Neuronal stem cell (in vitro differentiated cells): Measurements from ENCODE around the gene CCDC74A.
A peak's percentile ranks its signal among the peaks of the same experiment; 100 is the strongest.
"Not testable (repeated sequence)": the region's sequence is repeated elsewhere in the genome, so short reads cannot be mapped to it uniquely, and the experiment has no call there.

ENCODE experiments used
- DNase-seq: peaks from one replicate; pipeline ENCODE4 v3.0.0-alpha.2; 2013; ENCODE audit warnings: low spot score
- H2AFZ ChIP-seq: one replicate; pipeline ENCODE4 v1.6.1; 2013; ENCODE audit warnings: mild to moderate bottlenecking, low read length, inconsistent platforms
- H2AK5ac ChIP-seq: 2 replicates; pipeline ENCODE4 v1.6.1; 2013; ENCODE audit warnings: low read depth, mild to moderate bottlenecking, inconsistent platforms, low read length, moderate library complexity, mixed read lengths
- H2BK120ac ChIP-seq: 2 replicates; pipeline ENCODE4 v1.6.1; 2013; ENCODE audit warnings: low read depth, mild to moderate bottlenecking, inconsistent platforms, low read length, moderate library complexity, mixed read lengths
- H2BK12ac ChIP-seq: one replicate; pipeline ENCODE4 v1.6.1; 2013; ENCODE audit warnings: low read length, inconsistent platforms
- H2BK15ac ChIP-seq: 2 replicates; pipeline ENCODE4 v1.6.1; 2013; ENCODE audit warnings: mild to moderate bottlenecking, low read length, inconsistent platforms, mixed read lengths
- H2BK5ac ChIP-seq: one replicate; pipeline ENCODE4 v1.6.1; 2013; ENCODE audit warnings: inconsistent platforms, mild to moderate bottlenecking, low read length, moderate library complexity
- H3K14ac ChIP-seq: one replicate; pipeline ENCODE4 v1.6.1; 2013; ENCODE audit warnings: low read length, inconsistent platforms
- H3K18ac ChIP-seq: 2 replicates; pipeline ENCODE4 v1.6.1; 2013; ENCODE audit warnings: low read length, inconsistent platforms
- H3K23ac ChIP-seq: 2 replicates; pipeline ENCODE4 v1.6.1; 2013; ENCODE audit warnings: low read depth, mild to moderate bottlenecking, mixed read lengths, low read length, inconsistent platforms; ENCODE audit not compliant: poor library complexity
- H3K27ac ChIP-seq: replicated peaks from 3 replicates; pipeline ENCODE4 v1.5.1; 2013; ENCODE audit warnings: low read length, inconsistent platforms
- H3K27me3 ChIP-seq, 3 experiments: 2 replicates each; pipeline ENCODE4 v1.6.1; 2013; ENCODE audit warnings: low read length in 3 of 3, mild to moderate bottlenecking in 2 of 3, inconsistent platforms in 1 of 3, low read depth in 1 of 3, mixed read lengths in 1 of 3, moderate library complexity in 1 of 3; ENCODE audit not compliant: control insufficient read depth in 3 of 3, insufficient read depth in 3 of 3
- H3K36me3 ChIP-seq, 2 donors: replicated peaks in 1 of 2; 2 replicates each; pipeline ENCODE4 v1.6.1; 2013; ENCODE audit warnings: low read length in 2 of 2; ENCODE audit not compliant: control insufficient read depth in 2 of 2, insufficient read depth in 2 of 2
- H3K4ac ChIP-seq: 2 replicates; pipeline ENCODE4 v1.6.1; 2013; ENCODE audit warnings: inconsistent platforms, mild to moderate bottlenecking, low read length, moderate library complexity
- H3K4me1 ChIP-seq, 2 donors: 1 replicate in 1 of 2; 2 replicates in 1 of 2; pipeline ENCODE4 v1.6.1; 2013; ENCODE audit warnings: low read length in 2 of 2, low read depth in 1 of 2; ENCODE audit not compliant: control insufficient read depth in 2 of 2, insufficient read depth in 1 of 2
- H3K4me2 ChIP-seq: one replicate; pipeline ENCODE4 v1.6.1; 2013; ENCODE audit warnings: mild to moderate bottlenecking, low read length, inconsistent platforms; ENCODE audit not compliant: insufficient read depth, poor library complexity, severe bottlenecking
- H3K4me3 ChIP-seq, 2 donors: 2 replicates each; pipeline ENCODE4 v1.5.1; 2013; ENCODE audit warnings: low read length in 2 of 2, mild to moderate bottlenecking in 2 of 2, inconsistent platforms in 1 of 2, moderate library complexity in 1 of 2
- H3K79me1 ChIP-seq: one replicate; pipeline ENCODE4 v1.6.1; 2013; ENCODE audit warnings: low read depth, mild to moderate bottlenecking, inconsistent platforms, low read length, moderate library complexity
- H3K9ac ChIP-seq: one replicate; pipeline ENCODE4 v1.6.1; 2013; ENCODE audit warnings: mild to moderate bottlenecking, low read depth, low read length, inconsistent platforms; ENCODE audit not compliant: poor library complexity
- H3K9me3 ChIP-seq, 2 donors: replicated peaks in 1 of 2; 2 replicates each; pipeline versions ENCODE3 to v1.6.1; 2013; ENCODE audit warnings: low read length in 2 of 2, mild to moderate bottlenecking in 2 of 2, inconsistent platforms in 1 of 2, low read depth in 1 of 2, mixed read lengths in 1 of 2, moderate library complexity in 1 of 2; ENCODE audit not compliant: control insufficient read depth in 2 of 2, insufficient read depth in 1 of 2
- H4K8ac ChIP-seq: one replicate; pipeline ENCODE4 v1.6.1; 2013; ENCODE audit warnings: low read depth, mild to moderate bottlenecking, inconsistent platforms, low read length, moderate library complexity
- H4K91ac ChIP-seq: one replicate; pipeline ENCODE4 v1.6.1; 2013; ENCODE audit warnings: low read length, low read depth, mild to moderate bottlenecking, inconsistent platforms; ENCODE audit not compliant: poor library complexity
- WGBS, 2 donors: extraction: QIAGEN DNeasy Blood & Tissue Kit; methylation state at CpG; one replicate each; pipeline ENCODE4 v1.1.7; 2013; ENCODE audit warnings: missing lambda C conversion rate in 2 of 2, mixed read lengths in 1 of 2; ENCODE audit not compliant: insufficient read length in 2 of 2, insufficient replicate concordance in 1 of 2; ENCODE audit errors: extremely low coverage in 2 of 2; 5-methylcytosine and 5-hydroxymethylcytosine counted together

Gene CCDC74A

DNA sequence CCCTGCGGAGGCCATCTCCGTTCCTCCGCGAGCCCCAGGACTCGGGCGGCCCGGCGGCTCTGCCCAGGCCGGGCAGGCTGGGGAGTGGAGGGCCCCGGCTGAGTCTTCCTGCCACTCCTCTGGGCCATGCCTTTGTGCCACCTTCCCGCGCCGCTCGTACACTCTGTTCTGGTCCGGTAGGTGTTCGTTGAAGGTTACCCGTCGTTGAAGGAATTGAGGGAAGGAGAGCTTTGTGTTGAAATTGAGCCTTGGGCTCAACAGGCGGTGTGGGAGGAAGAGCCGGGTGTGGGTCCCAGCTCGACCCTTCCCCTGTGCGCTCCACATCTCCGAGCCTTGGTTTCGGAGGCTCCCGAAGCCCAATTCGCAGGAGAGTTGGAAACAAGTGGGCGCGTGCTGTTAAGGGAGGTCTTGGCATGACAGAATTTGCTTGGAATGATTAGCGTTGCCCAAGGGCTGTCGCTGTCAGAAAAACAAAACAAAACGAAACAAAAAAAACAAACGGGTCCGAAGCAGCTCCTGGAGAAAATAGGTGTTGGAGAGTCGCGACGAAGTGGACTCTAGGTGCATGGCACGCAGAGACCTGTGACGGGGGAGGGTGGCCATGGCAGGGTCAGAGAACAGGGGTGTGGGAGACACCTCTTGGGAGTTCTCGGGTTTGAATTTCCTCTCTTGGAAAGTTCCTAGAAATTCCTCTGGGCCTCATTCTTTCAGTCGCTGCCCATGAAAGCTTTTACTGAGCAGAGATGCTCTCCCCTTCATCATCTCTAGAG, 34.3 kb upstream of the CCDC74A start:
- Histone ChIP-seq H3K4ac (no peak overlapping the region), H4K91ac (no peak overlapping the region), H3K14ac (no peak overlapping the region), H2AFZ (peak overlapping the region; percentile 100), H3K27me3 (no peaks in the 10 kb centered on the region), H3K27ac (peak overlapping the region; percentile 91), H3K9me3 (no peaks in the 10 kb centered on the region), H3K4me1 (peaks cover 12 to 14% of the 10 kb centered on the region in 2 donors), H2BK12ac (no peak overlapping the region), H3K23ac (peak overlapping the region; percentile 91), H2AK5ac (peak overlapping the region; percentile 79), H2BK5ac (peak overlapping the region; percentile 75), H3K9ac (peak overlapping the region; percentile 96), H2BK120ac (no peak overlapping the region), H3K4me2 (peak overlapping the region; percentile 75), H3K18ac (peak overlapping the region; percentile 94), H3K4me3 (peak overlapping the region; percentile 93 to 96), H3K79me1 (peaks cover 12% of the 10 kb centered on the region), H4K8ac (peak overlapping the region; percentile 92), H2BK15ac (no peak overlapping the region), H3K36me3 (peaks cover 5 to 29% of the 10 kb centered on the region in 2 donors)
- WGBS, 2 donors: no CpG with 5 or more reads among the region's 40 CpGs
- DNase-seq: no peak

DNA sequence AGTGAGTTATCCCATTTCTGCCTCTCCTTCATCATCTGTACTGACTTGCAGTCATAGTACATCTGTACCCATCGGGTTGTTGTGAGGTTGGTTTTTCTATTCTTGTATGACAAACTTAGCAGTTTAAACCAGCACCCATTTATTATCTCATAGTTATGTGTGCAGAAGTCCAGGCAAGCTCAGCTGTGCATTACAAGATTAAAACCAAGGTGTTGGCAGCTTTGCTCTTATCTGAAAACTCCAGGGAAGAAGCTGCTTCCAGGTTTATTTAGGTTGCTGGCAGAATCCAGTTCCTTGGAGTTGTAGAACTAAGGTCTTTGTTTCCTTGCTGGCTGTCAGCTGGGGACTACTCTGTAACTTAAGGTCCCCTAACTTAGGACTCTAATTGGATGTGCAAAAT, 32.2 kb upstream of the CCDC74A start:
- H2BK12ac ChIP-seq, H2AK5ac ChIP-seq, H3K9ac ChIP-seq, H3K27ac ChIP-seq, H4K91ac ChIP-seq, DNase-seq, H3K79me1 ChIP-seq, H3K9me3 ChIP-seq, H3K14ac ChIP-seq, H3K27me3 ChIP-seq, H3K18ac ChIP-seq, H4K8ac ChIP-seq, H3K4me2 ChIP-seq, H3K4ac ChIP-seq, H2BK15ac ChIP-seq, H3K23ac ChIP-seq, H3K4me3 ChIP-seq, H2AFZ ChIP-seq, H2BK5ac ChIP-seq, H2BK120ac ChIP-seq: not testable (repeated sequence)
- peaks cover 9 to 11% of the 10 kb centered on the region in 2 donors for H3K4me1 ChIP-seq
- H3K36me3 ChIP-seq: peaks cover 13 to 38% of the 10 kb centered on the region in 2 donors
- WGBS, 2 donors: no CpG with 5 or more reads among the region's 1 CpG

DNA sequence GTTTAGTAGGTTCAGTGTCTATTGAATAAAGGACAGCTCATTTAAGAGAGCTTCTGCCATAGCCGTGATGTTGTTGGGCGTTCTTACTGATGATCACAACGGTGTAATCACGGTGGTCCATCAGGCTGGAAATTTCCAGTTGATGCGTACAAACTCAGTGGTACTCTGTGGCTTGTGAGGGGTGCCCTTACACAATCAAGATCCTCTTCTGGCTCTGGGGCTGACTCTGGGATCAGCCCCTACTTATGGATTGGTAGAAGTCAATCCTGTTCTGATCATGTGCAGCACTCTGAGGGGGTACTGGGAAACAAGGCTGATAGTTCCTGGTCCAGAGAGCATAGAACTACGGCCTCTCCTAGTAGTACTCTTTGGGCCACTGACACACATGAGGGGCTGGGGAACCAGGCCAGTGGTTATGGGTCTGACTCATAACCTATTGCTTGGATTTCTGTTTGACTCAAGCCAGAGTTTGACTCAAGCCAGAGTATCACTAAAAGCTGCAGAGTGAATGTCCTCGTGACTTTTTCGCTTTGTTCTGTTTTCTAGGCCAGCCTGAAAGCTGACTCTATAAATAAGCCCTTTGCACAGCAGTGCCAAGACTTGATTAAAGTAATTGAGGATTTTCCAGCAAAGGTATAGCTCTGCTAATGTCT, 29.2 kb upstream of the CCDC74A start:
- no CpG with 5 or more reads among the region's 8 CpGs for WGBS, 2 donors
- not testable (repeated sequence) for H4K91ac ChIP-seq, H3K27ac ChIP-seq, H3K14ac ChIP-seq, DNase-seq, H2BK15ac ChIP-seq, H3K4me2 ChIP-seq, H2AK5ac ChIP-seq, H3K9ac ChIP-seq, H2AFZ ChIP-seq, H3K4me3 ChIP-seq, H2BK12ac ChIP-seq, H3K79me1 ChIP-seq, H3K4me1 ChIP-seq, H2BK5ac ChIP-seq, H3K9me3 ChIP-seq, H3K4ac ChIP-seq, H3K23ac ChIP-seq, H2BK120ac ChIP-seq, H3K18ac ChIP-seq, H3K27me3 ChIP-seq, H4K8ac ChIP-seq
- peaks cover 28 to 59% of the 10 kb centered on the region in 2 donors for H3K36me3 ChIP-seq

DNA sequence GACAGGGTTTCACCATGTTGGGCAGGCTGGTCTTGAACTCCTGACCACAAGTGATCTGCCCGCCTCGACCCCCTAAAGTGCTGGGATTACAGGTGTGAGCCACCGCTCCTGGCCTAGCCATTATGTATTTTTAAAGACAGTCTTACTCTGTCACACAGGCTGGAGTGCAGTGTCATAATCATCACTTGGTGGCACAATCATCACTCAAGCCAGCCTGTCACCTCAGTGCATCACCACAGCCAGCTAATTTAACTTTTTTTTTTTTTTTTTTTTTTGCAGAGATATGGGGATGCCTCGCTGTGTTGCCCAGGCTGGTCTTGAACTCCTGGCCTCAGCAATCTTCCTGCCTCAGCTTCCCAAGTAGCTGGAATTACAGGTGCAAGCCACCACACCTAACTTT, 24.1 kb upstream of the CCDC74A start:
- not testable (repeated sequence) for H4K91ac ChIP-seq, H3K14ac ChIP-seq, H3K79me1 ChIP-seq

More for the DNA sequence above, 24.1 kb upstream of the CCDC74A start:
- H3K18ac ChIP-seq, H3K27ac ChIP-seq, H3K4me1 ChIP-seq, H3K27me3 ChIP-seq, H2AFZ ChIP-seq, H2BK5ac ChIP-seq, H3K4me3 ChIP-seq, DNase-seq, H4K8ac ChIP-seq, H3K4me2 ChIP-seq, H2BK12ac ChIP-seq, H3K4ac ChIP-seq, H2BK120ac ChIP-seq, H2AK5ac ChIP-seq, H3K23ac ChIP-seq, H3K9ac ChIP-seq, H2BK15ac ChIP-seq, H3K9me3 ChIP-seq: not testable (repeated sequence)
- H3K36me3 ChIP-seq: peaks cover 38 to 87% of the 10 kb centered on the region in 2 donors
- WGBS, 2 donors: no CpG with 5 or more reads among the region's 4 CpGs
